Nephron progenitor cell (in vitro differentiated cells): ENCODE results near the gene MAT2B.
A peak's percentile ranks its signal among the peaks of the same experiment; 100 is the strongest.

Experiments used
- DNase-seq: peaks from one replicate; pipeline ENCODE4 v3.0.0; 2021
- H3K27ac Mint-ChIP-seq: 2 replicates; pipeline ENCODE4 v1.8.0; 2021; ENCODE audit warnings: mild to moderate bottlenecking, moderate library complexity, mixed read lengths
- H3K27me3 Mint-ChIP-seq: 2 replicates; pipeline ENCODE4 v1.8.0; 2021; ENCODE audit warnings: mild to moderate bottlenecking, low read depth, mixed read lengths; ENCODE audit not compliant: poor library complexity
- H3K36me3 Mint-ChIP-seq: 2 replicates; pipeline ENCODE4 v1.8.0; 2021; ENCODE audit warnings: low read depth, mixed read lengths
- H3K4me1 Mint-ChIP-seq: 2 replicates; pipeline ENCODE4 v1.8.0; 2021; ENCODE audit warnings: mixed read lengths
- H3K4me3 Mint-ChIP-seq: 2 replicates; pipeline ENCODE4 v1.8.0; 2021; ENCODE audit warnings: mild to moderate bottlenecking, moderate library complexity, mixed read lengths
- H3K9me3 Mint-ChIP-seq: 2 replicates; pipeline ENCODE4 v1.8.0; 2021; ENCODE audit warnings: mild to moderate bottlenecking, moderate library complexity, mixed read lengths
- CTCF ChIP-seq: fragments of 200-600 bp; sonication (generic); IDR thresholded peaks from 2 replicates; pipeline ENCODE4 v1.5.0; 2021; ENCODE audit warnings: antibody characterized with exemption

The MAT2B gene

GRCh38 chr5:163544836-163545235 is 39.4 kb downstream of the MAT2B start:
- H3K4me1 Mint-ChIP-seq = no peaks in the 10 kb centered on the region
- DNase-seq = no peak
- no peak overlapping the region for H3K27ac Mint-ChIP-seq
- H3K4me3 Mint-ChIP-seq = no peak overlapping the region
- no peak for TF ChIP-seq CTCF
- peaks cover 12% of the 10 kb centered on the region for H3K27me3 Mint-ChIP-seq
- H3K9me3 Mint-ChIP-seq = no peaks in the 10 kb centered on the region
- H3K36me3 Mint-ChIP-seq = no peaks in the 10 kb centered on the region

- DNase-seq = no peak
- Mint-ChIP-seq H3K27ac (no peak overlapping the region), H3K9me3 (no peaks in the 10 kb centered on the region), H3K4me1 (no peaks in the 10 kb centered on the region), H3K27me3 (peaks cover 22% of the 10 kb centered on the region), H3K4me3 (no peak overlapping the region), H3K36me3 (no peaks in the 10 kb centered on the region)
- no peak for TF ChIP-seq CTCF
These were observed 43.2 kb downstream of the MAT2B start for GRCh38 chr5:163548649-163549048.

GRCh38 chr5:163551156-163551555 is 45.7 kb downstream of the MAT2B start:
- Mint-ChIP-seq H3K27me3 (peaks cover 23% of the 10 kb centered on the region), H3K4me3 (no peak overlapping the region), H3K4me1 (no peaks in the 10 kb centered on the region), H3K9me3 (no peaks in the 10 kb centered on the region), H3K36me3 (no peaks in the 10 kb centered on the region), H3K27ac (no peak overlapping the region)
- no peak for TF ChIP-seq CTCF
- DNase-seq = no peak

GRCh38 chr5:163552536-163552935 is 47.1 kb downstream of the MAT2B start:
- Mint-ChIP-seq H3K27ac (no peak overlapping the region), H3K36me3 (no peaks in the 10 kb centered on the region), H3K9me3 (peaks cover 3% of the 10 kb centered on the region), H3K4me3 (no peak overlapping the region), H3K27me3 (peaks cover 19% of the 10 kb centered on the region), H3K4me1 (no peaks in the 10 kb centered on the region)
- DNase-seq = no peak
- no peak for TF ChIP-seq CTCF

- no peak overlapping the region for H3K4me3 Mint-ChIP-seq
- H3K27me3 Mint-ChIP-seq = peaks cover 27% of the 10 kb centered on the region
- no peak for DNase-seq
- H3K27ac Mint-ChIP-seq = no peak overlapping the region
- no peaks in the 10 kb centered on the region for H3K36me3 Mint-ChIP-seq
- peaks cover 3% of the 10 kb centered on the region for H3K9me3 Mint-ChIP-seq
- H3K4me1 Mint-ChIP-seq = peaks cover 26% of the 10 kb centered on the region
- TF ChIP-seq CTCF = no peak
These were observed 55.9 kb downstream of the MAT2B start for GRCh38 chr5:163561339-163561738.

- Mint-ChIP-seq H3K27me3 (peaks cover 34% of the 10 kb centered on the region), H3K4me1 (peaks cover 32% of the 10 kb centered on the region), H3K36me3 (no peaks in the 10 kb centered on the region), H3K4me3 (no peak overlapping the region), H3K9me3 (no peaks in the 10 kb centered on the region), H3K27ac (peak overlapping the region; percentile 83)
- TF ChIP-seq CTCF = no peak
- no peak for DNase-seq
These were observed 56.7 kb downstream of the MAT2B start for GRCh38 chr5:163562071-163562470.
